Activated gamma-delta T cell treated with anti-CD3 and anti-CD28 coated beads, Interleukin-2, amount 50 U/mL, for 16 hours (primary cell): ENCODE results near the gene RBP3.

Experiments used
- DNase-seq: peaks from one replicate; pipeline ENCODE4 v3.0.0-alpha.2; 2020; ENCODE audit warnings: low read depth

Gene RBP3

GRCh38 chr10:47401874-47402640, 53.9 kb downstream of the RBP3 start:
- no peak for DNase-seq

DNA sequence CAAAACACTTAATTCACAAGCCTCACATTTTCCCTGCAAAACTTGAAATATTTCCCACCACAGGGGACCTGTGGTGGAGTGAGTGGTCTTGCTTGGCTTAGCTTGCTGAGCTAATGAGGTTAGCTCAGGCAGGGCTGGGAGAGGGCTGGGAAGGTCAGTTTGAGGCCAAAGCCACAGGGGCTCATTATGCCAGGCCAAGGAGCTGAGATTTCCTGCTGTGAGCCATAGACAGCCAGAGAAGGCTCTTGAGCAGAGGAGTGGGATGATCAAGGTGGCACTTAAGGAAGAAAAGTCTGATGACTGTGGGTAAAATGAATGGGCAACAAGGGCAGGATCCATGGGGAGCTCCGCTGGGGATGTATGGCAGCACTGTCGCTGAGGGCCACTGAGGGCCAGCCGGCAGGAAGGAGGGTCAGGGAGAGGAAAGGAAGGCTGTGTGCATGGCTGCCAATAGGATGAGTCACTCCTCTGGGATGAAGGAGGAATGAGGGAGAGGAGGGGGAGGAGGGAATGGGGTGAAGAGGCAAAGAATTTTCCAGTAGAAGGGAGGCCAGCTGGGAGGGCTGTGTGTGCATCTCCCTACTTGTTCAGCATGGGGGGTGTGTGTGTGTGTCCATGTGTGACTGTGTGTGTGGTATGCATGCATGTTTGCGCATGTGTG, 54.6 kb downstream of the RBP3 start:
- DNase-seq = no peak

DNA sequence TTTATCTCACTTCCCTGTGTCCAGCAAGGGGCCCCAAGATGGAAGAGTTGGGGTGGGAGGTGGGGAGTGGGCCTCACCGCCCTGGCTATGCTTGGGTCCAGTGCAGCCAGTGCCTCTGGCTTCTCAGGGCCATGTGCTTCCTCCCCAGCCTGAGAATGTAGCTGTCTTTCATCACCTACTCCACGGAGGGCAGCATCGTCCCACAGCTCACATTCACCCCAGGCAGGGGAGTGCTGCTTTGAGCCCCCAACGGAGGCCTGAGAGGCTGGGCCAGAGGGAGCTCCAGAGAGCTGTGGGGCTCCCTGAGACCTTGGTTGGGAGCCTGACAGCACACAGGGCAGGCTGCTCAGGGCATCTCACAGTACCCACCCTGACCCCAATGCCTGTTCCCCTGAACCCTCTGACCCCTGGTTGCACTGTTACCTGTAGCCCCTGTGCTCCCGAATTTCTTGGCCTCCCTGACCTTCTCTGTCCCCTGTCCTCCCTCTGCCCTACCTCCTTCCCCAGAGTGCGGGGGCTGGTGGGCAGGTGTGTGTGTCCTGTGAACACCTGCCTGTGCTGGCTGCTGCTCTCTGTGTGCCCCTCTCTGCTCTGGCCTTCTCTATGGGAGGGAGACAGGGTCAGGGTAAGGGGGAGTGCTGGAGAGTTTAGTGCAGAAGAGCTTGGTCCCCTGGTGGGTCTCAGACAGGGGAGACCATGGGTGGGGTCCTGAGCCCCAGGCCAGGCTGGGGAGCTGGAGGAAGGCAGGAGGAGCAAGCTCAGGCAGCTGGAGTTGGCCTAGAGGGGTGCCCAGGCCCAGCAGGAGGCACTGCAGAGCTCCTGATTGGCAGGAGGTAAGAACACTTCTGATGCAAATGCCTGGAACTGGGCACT, 55.5 kb downstream of the RBP3 start:
- no peak for DNase-seq

DNA sequence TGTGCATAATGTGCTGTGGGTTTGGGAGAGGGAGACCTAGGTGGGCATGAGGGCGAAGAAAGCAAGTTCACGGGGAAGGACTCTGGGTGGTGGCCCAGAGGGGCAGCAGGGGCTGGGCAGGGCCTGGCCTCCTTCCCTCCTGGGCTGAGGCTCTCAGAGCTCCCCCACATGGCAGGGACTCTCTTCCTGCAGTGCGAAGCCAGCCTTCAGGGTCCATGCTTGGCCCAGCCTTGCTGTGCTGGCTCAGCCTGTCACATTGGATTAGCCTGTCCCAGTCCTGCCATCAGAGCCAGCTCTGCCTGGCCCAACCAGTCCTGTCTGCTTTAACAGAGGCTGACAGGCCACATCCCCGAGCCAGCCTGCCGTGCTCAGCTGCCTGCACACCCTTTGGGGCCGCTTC, 56.3 kb downstream of the RBP3 start:
- no peak for DNase-seq

DNA sequence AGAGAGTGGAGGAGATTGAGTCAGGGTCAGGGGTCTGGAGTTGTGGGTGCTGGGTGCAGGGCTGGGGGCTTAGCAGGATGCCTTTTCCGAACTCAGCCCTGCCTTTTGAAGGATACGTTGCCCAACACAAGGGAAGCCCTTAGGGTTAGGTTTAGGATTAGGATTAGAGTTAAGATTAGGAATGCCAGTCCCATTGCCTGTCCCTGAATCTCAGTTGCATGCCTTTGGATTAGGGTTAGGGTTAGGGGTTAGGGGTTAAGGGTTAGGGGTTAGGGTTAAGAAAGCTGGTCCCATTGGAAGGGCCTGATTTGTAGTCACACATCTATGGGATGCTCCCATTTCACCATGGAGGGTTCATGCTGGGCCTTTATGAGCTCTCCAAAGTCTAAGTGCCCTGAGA, 56.8 kb downstream of the RBP3 start:
- DNase-seq = no peak

GRCh38 chr10:47405857-47406547, 57.8 kb downstream of the RBP3 start:
- DNase-seq = no peak

DNA sequence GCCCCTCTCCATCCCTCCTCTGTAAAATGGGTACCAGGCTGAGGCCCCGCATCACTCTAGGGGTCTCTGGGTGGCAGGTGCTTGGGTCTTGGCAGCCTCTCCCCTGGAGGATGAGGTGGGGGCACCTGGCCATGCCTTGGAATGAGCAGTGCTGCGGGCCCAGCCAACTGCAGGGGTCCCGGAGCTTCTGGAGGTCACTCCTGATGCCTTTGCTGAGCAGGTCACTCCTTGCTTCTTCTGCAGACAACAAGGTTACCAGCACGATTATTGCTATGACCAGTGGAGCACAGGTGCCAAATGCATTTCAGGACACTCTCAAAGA, 58.3 kb downstream of the RBP3 start:
- DNase-seq = no peak

DNA sequence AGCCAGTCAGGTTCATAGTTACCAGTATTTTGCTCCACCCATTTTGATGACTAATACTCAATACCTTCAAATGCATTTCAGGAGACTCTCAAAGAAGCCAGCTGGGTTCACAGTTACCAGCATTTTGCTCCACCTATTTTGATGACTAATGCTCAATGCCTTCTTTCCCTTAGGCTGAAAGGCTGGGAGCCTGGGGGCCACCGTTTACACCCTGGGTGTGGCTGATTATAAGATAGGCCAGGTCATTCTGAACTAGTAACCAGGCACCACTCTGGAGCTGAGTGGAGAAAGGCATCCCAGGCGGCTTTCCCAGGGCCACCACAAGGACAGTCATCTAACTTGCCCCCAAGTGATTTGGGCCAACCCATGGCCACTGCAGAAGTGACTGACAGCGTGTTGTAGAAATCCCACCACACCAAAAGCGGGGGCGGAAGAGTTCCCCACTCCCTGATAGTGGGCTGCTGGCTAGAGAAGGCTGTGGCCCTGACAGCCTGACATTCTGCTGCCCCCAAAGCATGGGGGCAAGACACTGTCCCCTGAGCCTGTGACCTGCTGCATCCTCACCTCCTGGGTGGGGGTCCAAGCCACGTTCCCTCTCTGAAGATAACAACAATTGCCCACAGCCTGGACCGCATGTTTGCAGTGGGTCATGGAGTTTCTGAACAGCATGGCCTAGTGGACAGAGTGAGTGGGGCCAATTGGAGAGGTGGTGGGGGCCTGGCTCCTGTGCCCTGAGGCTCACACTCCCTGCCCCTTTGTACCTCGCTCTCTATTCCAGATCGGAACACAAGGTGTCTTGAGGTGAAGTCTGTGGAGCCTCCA, 58.9 kb downstream of the RBP3 start:
- DNase-seq = no peak
